Liver (tissue), 9 donors: ENCODE data around the gene PSMC4. TPM values are rescaled to one million over a fixed set of nuclear protein-coding genes. Genes with fewer than 3 reads are reported as not detected.

Experiments used
- DNase-seq: peaks from one replicate; pipeline ENCODE4 v3.0.0-alpha.2; 2017; ENCODE audit warnings: low spot score
- H3K27ac ChIP-seq, 2 donors: one replicate each; pipeline ENCODE4 v1.7.0; 2013; ENCODE audit warnings: inconsistent platforms in 2 of 2, low read length in 2 of 2, control low read depth in 1 of 2, low read depth in 1 of 2, mild to moderate bottlenecking in 1 of 2
- H3K27me3 ChIP-seq, 4 donors: one replicate each; pipeline versions ENCODE4 v1.6.1 to v1.7.0; 2013; ENCODE audit warnings: low read length in 3 of 4, inconsistent platforms in 1 of 4, mild to moderate bottlenecking in 1 of 4, moderate library complexity in 1 of 4; ENCODE audit not compliant: control insufficient read depth in 4 of 4, insufficient read depth in 4 of 4
- H3K36me3 ChIP-seq, 4 donors: one replicate each; pipeline versions ENCODE4 v1.6.1 to v1.7.0; 2013; ENCODE audit warnings: low read length in 3 of 4, mild to moderate bottlenecking in 3 of 4, low read depth in 1 of 4, moderate library complexity in 1 of 4; ENCODE audit not compliant: control insufficient read depth in 4 of 4, insufficient read depth in 3 of 4
- H3K4me1 ChIP-seq, 4 donors: one replicate each; pipeline versions ENCODE4 v1.6.1 to v1.7.0; 2013; ENCODE audit warnings: low read length in 3 of 4, mild to moderate bottlenecking in 3 of 4, moderate library complexity in 1 of 4; ENCODE audit not compliant: control insufficient read depth in 4 of 4, insufficient read depth in 4 of 4
- H3K4me3 ChIP-seq, 3 donors: one replicate each; pipeline versions ENCODE4 v1.6.1 to v1.7.0; 2013; ENCODE audit warnings: low read length in 3 of 3, control low read depth in 1 of 3, low read depth in 1 of 3, mild to moderate bottlenecking in 1 of 3
- H3K9ac ChIP-seq, 2 donors: one replicate each; pipeline ENCODE4 v1.7.0; 2013; ENCODE audit warnings: low read length in 2 of 2, mild to moderate bottlenecking in 2 of 2, moderate library complexity in 2 of 2, control low read depth in 1 of 2, low read depth in 1 of 2
- H3K9me3 ChIP-seq, 4 donors: one replicate each; pipeline versions ENCODE4 v1.6.1 to v1.7.0; 2013; ENCODE audit warnings: low read length in 3 of 4; ENCODE audit not compliant: control insufficient read depth in 4 of 4
- CTCF ChIP-seq: fragments of 150-350 bp; IDR thresholded peaks from 2 replicates; pipeline ENCODE4 v1.5.1; 2017; ENCODE audit warnings: improper control_type of control experiment, low read depth, low read length; ENCODE audit not compliant: missing input control
- EGR1 ChIP-seq, 2 donors: IDR thresholded peaks; 2 replicates each; pipeline ENCODE4 v1.6.1; 2016 to 2018; ENCODE audit warnings: antibody characterized with exemption in 2 of 2, low read depth in 2 of 2
- FOXA1 ChIP-seq: IDR thresholded peaks from 2 replicates; pipeline ENCODE4 v1.6.1; 2016; ENCODE audit warnings: antibody characterized with exemption
- FOXA2 ChIP-seq: IDR thresholded peaks from 2 replicates; pipeline ENCODE4 v1.6.1; 2016; ENCODE audit warnings: antibody characterized with exemption
- GABPA ChIP-seq, 2 donors: IDR thresholded peaks in 1 of 2; conservative IDR thresholded peaks in 1 of 2; 2 replicates each; pipeline ENCODE4 v1.6.1; 2016; ENCODE audit warnings: antibody characterized with exemption in 2 of 2, mild to moderate bottlenecking in 1 of 2, moderate library complexity in 1 of 2
- HNF4A ChIP-seq, 2 donors: conservative IDR thresholded peaks; 2 replicates each; pipeline ENCODE4 v1.6.1; 2016; ENCODE audit warnings: antibody characterized with exemption in 2 of 2, mild to moderate bottlenecking in 2 of 2
- HNF4G ChIP-seq: IDR thresholded peaks from 2 replicates; pipeline ENCODE4 v1.6.1; 2016; ENCODE audit warnings: antibody characterized with exemption
- JUND ChIP-seq, 2 donors: IDR thresholded peaks; 2 replicates each; pipeline ENCODE4 v1.6.1; 2016; ENCODE audit warnings: antibody characterized with exemption in 2 of 2
- MAX ChIP-seq: IDR thresholded peaks from 2 replicates; pipeline ENCODE4 v1.6.1; 2016; ENCODE audit warnings: antibody characterized with exemption
- NR2F2 ChIP-seq: IDR thresholded peaks from 2 replicates; pipeline ENCODE4 v1.6.1; 2016; ENCODE audit warnings: antibody characterized with exemption
- RAD21 ChIP-seq, 2 donors: IDR thresholded peaks; 2 replicates each; pipeline ENCODE4 v1.6.1; 2016; ENCODE audit warnings: antibody characterized with exemption in 2 of 2, mild to moderate bottlenecking in 2 of 2
- RXRA ChIP-seq, 2 donors: IDR thresholded peaks; 2 replicates each; pipeline ENCODE4 v1.6.1; 2017 to 2018; ENCODE audit warnings: antibody characterized with exemption in 2 of 2, mild to moderate bottlenecking in 1 of 2
- SP1 ChIP-seq: IDR thresholded peaks from 2 replicates; pipeline ENCODE4 v1.6.1; 2018; ENCODE audit warnings: antibody characterized with exemption, mild to moderate bottlenecking
- TAF1 ChIP-seq: conservative IDR thresholded peaks from 2 replicates; pipeline ENCODE4 v1.6.1; 2016; ENCODE audit warnings: antibody characterized with exemption, mild to moderate bottlenecking
- YY1 ChIP-seq: IDR thresholded peaks from 2 replicates; pipeline ENCODE4 v1.6.1; 2016; ENCODE audit warnings: antibody characterized with exemption, mild to moderate bottlenecking
- WGBS: extraction: QIAGEN DNeasy Blood & Tissue Kit; methylation state at CpG from one replicate; pipeline ENCODE4 v1.1.7; 2013; 5-methylcytosine and 5-hydroxymethylcytosine counted together
- polyA plus RNA-seq, 2 donors: library from polyadenylated mRNA; stranded (reverse) in 1 of 2; unstranded in 1 of 2; fragments of 200-250 nt in 1 of 2; fragments of >200 nt in 1 of 2; fragmentation: Nextera tagmentation in 1 of 2; extraction: Ambion mirVana in 1 of 2; gene quantifications; one replicate each; pipeline versions ENCODE4 v1.2.1 to v1.2.3, GENCODE V29; 2013 to 2015
- total RNA-seq, 2 donors: library from RNA; depleted of rRNA; stranded (reverse); fragments of >200 nt; gene quantifications; one replicate each; pipeline ENCODE4 v1.2.3, GENCODE V29; 2014
- TF ChIP-seq, protein P1 (sequence below): IDR thresholded peaks from 2 replicates; pipeline ENCODE4 v1.6.1; 2016; ENCODE audit warnings: antibody characterized with exemption
- TF ChIP-seq, protein P2 (sequence below): IDR thresholded peaks from 2 replicates; pipeline ENCODE4 v1.6.1; 2016; ENCODE audit warnings: antibody characterized with exemption
- donor health status: healthy.
- donor health status: healthy.
- donor health status: healthy.
- donor health status: healthy.
- donor health status: healthy.

PSMC4 gene
- total and polyA plus RNA-seq, 4 donors: 46.0 to 89.3 (median 79.7) TPM

GRCh38 chr19:39927076-39927475 is 43.9 kb upstream of the PSMC4 start:
- Histone ChIP-seq H3K9me3 (no peaks in the 10 kb centered on the region), H3K36me3 (no peaks in the 10 kb centered on the region), H3K9ac (no peak overlapping the region), H3K27ac (no peak overlapping the region), H3K27me3 (no peaks in the 10 kb centered on the region), H3K4me1 (no peaks in the 10 kb centered on the region), H3K4me3 (no peak overlapping the region)
- WGBS: 96% methylated on average over 11 of the region's 11 CpGs
- no peak for DNase-seq
- TF ChIP-seq RXRA (IDR thresholded peaks at IDR 0.05): no peak
- TF ChIP-seq MAX: no peak
- no peak for TF ChIP-seq YY1
- no peak for TF ChIP-seq HNF4A (conservative IDR thresholded peaks at IDR 0.05)
- no peak for TF ChIP-seq JUND (IDR thresholded peaks at IDR 0.05)
- TF ChIP-seq, protein P1, sequence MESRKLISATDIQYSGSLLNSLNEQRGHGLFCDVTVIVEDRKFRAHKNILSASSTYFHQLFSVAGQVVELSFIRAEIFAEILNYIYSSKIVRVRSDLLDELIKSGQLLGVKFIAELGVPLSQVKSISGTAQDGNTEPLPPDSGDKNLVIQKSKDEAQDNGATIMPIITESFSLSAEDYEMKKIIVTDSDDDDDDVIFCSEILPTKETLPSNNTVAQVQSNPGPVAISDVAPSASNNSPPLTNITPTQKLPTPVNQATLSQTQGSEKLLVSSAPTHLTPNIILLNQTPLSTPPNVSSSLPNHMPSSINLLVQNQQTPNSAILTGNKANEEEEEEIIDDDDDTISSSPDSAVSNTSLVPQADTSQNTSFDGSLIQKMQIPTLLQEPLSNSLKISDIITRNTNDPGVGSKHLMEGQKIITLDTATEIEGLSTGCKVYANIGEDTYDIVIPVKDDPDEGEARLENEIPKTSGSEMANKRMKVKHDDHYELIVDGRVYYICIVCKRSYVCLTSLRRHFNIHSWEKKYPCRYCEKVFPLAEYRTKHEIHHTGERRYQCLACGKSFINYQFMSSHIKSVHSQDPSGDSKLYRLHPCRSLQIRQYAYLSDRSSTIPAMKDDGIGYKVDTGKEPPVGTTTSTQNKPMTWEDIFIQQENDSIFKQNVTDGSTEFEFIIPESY: no peak
- no peak for TF ChIP-seq HNF4G
- no peak for TF ChIP-seq TAF1
- TF ChIP-seq NR2F2: no peak
- TF ChIP-seq EGR1 (IDR thresholded peaks at IDR 0.05; ENCODE audit: low read depth in 2 of 2): no peak
- TF ChIP-seq RAD21 (IDR thresholded peaks at IDR 0.05): no peak
- TF ChIP-seq GABPA (IDR thresholded peaks at IDR 0.05 in 1 of 2, conservative IDR thresholded peaks at IDR 0.05 in 1 of 2): no peak
- no peak for TF ChIP-seq FOXA2

- Histone ChIP-seq H3K27ac (no peak overlapping the region), H3K4me3 (no peak overlapping the region), H3K36me3 (no peaks in the 10 kb centered on the region), H3K9me3 (no peaks in the 10 kb centered on the region), H3K9ac (no peak overlapping the region), H3K27me3 (no peaks in the 10 kb centered on the region), H3K4me1 (no peaks in the 10 kb centered on the region)
- 91% methylated on average over 23 of the region's 23 CpGs for WGBS
- DNase-seq: no peak
- TF ChIP-seq GABPA (IDR thresholded peaks at IDR 0.05 in 1 of 2, conservative IDR thresholded peaks at IDR 0.05 in 1 of 2) (no peak), FOXA2 (no peak), CTCF (no peak)
These were observed 43.2 kb upstream of the PSMC4 start for GRCh38 chr19:39927524-39928356.

- H3K27me3 ChIP-seq: no peaks in the 10 kb centered on the region
- no peak overlapping the region for H3K9ac ChIP-seq
- DNase-seq: no peak
- no peaks in the 10 kb centered on the region for H3K36me3 ChIP-seq
- H3K9me3 ChIP-seq: no peaks in the 10 kb centered on the region
- 93% methylated on average over 3 of the region's 3 CpGs for WGBS
- H3K27ac ChIP-seq: no peak overlapping the region
- H3K4me1 ChIP-seq: no peaks in the 10 kb centered on the region
- H3K4me3 ChIP-seq: no peak overlapping the region
- TF ChIP-seq JUND (IDR thresholded peaks at IDR 0.05) (no peak), FOXA2 (no peak), RAD21 (IDR thresholded peaks at IDR 0.05) (no peak), YY1 (no peak), GABPA (IDR thresholded peaks at IDR 0.05 in 1 of 2, conservative IDR thresholded peaks at IDR 0.05 in 1 of 2) (no peak), CTCF (no peak), TAF1 (no peak), EGR1 (IDR thresholded peaks at IDR 0.05; ENCODE audit: low read depth in 2 of 2) (no peak), SP1 (no peak), MAX (no peak), HNF4A (conservative IDR thresholded peaks at IDR 0.05) (no peak), RXRA (IDR thresholded peaks at IDR 0.05) (no peak), FOXA1 (no peak), HNF4G (no peak)
- TF ChIP-seq, protein P1: no peak
- TF ChIP-seq, protein P2, sequence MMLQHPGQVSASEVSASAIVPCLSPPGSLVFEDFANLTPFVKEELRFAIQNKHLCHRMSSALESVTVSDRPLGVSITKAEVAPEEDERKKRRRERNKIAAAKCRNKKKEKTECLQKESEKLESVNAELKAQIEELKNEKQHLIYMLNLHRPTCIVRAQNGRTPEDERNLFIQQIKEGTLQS: no peak
These were observed 42.6 kb upstream of the PSMC4 start for GRCh38 chr19:39928357-39928725.
